ENCODE data around the gene CYP26C1.

GRCh38 chr10:93069245-93069561 is 8.6 kb downstream of the CYP26C1 start:
- TF ChIP-seq CTCF (conservative IDR thresholded peaks at IDR 0.05; ENCODE audit: low read depth, low read length) (no peak), RAD21 (IDR thresholded peaks at IDR 0.05; ENCODE audit: low read length) (no peak), MXI1 (IDR thresholded peaks at IDR 0.05; ENCODE audit: borderline replicate concordance, low read depth, low read length) (no peak), CHD1 (IDR thresholded peaks at IDR 0.05; ENCODE audit: low read depth, low read length) (no peak), POLR2A (IDR thresholded peaks at IDR 0.05; ENCODE audit: low read depth, low read length) (no peak), USF2 (IDR thresholded peaks at IDR 0.05; ENCODE audit: low read depth, low read length) (no peak), SMC3 (IDR thresholded peaks at IDR 0.05; ENCODE audit: low read depth, low read length) (no peak)
